WI38 (cell line): ENCODE measurements around the gene WDR54.

Experiments used
- H3K4me3 ChIP-seq: 2 replicates; pipeline ENCODE4 v1.5.1; 2011; ENCODE audit warnings: low read depth, mild to moderate bottlenecking, control low read depth, low read length
- CTCF ChIP-seq: IDR thresholded peaks from 2 replicates; pipeline ENCODE4 v1.5.1; 2012; ENCODE audit warnings: low read depth, mild to moderate bottlenecking, control low read depth, low read length

WDR54 gene

GRCh38 chr2:74424139-74424992 is 2.8 kb downstream of the WDR54 start:
- TF ChIP-seq CTCF = no peak
- H3K4me3 ChIP-seq = no peak overlapping the region

GRCh38 chr2:74424995-74425406 is 3.5 kb downstream of the WDR54 start:
- TF ChIP-seq CTCF = no peak
- H3K4me3 ChIP-seq = no peak overlapping the region

- no peak for TF ChIP-seq CTCF
- no peak overlapping the region for H3K4me3 ChIP-seq
These were observed 4.0 kb downstream of the WDR54 start for GRCh38 chr2:74425523-74425922.

- TF ChIP-seq CTCF = no peak
- H3K4me3 ChIP-seq = no peak overlapping the region
These were observed 4.7 kb downstream of the WDR54 start for GRCh38 chr2:74426181-74426758.

- H3K4me3 ChIP-seq = no peak overlapping the region
- no peak for TF ChIP-seq CTCF
These were observed 6.0 kb downstream of the WDR54 start for GRCh38 chr2:74427551-74427950.

- TF ChIP-seq CTCF = no peak
- H3K4me3 ChIP-seq = no peak overlapping the region
These were observed 7.1 kb downstream of the WDR54 start for GRCh38 chr2:74428675-74429074.
